Measurements from ENCODE around the gene SALL4. TPM values are rescaled to one million over a fixed set of nuclear protein-coding genes. Genes with fewer than 3 reads are reported as not detected.

The SALL4 gene
- total and polyA plus RNA-seq, 9 of the 15 experiments (the other 6 are each of a cell fraction or from before 2014, with no cell fraction given): 0.03 to 0.07 TPM; not detected in 7

DNA sequence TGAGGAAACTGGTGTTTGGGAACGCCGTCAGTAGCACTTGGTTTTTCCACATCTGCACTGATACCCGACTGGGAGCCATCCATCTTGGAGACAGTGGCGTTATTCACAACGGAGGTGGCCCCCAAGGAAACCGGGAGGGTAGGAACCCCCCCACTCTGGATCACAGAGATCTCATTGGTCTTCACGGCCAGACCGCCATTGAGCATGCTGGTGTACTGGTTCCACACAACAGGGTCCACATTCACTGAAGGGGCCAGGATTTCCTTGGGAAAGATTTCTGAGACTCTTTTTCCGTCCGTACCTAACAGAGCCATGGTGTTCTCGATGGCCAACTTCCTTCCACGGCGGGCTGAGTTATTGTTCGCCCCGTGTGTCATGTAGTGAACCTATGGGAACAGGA, 18.0 kb downstream of the SALL4 start:
- no peak overlapping the region for H3K9ac ChIP-seq (ENCODE audit: insufficient read depth in 1 of 2, low read depth in 2 of 2, low read length in 2 of 2)
- FAIRE-seq (no peak), DNase-seq (ENCODE audit: extremely low read depth in 1 of 4, low spot score in 3 of 4) (no peak), ATAC-seq (no peak)
- no peak overlapping the region for H3K4me3 ChIP-seq
- TF ChIP-seq NCOA4 (IDR thresholded peaks at IDR 0.05; ENCODE audit: partially characterized antibody): no peak
- no peak for TF ChIP-seq ZFP30 (CRISPR knock-in tag; IDR thresholded peaks at IDR 0.05; ENCODE audit: borderline replicate concordance)
- TF ChIP-seq SMAD2 (IDR thresholded peaks at IDR 0.05; ENCODE audit: low read depth, low read length): no peak
- no peak for TF ChIP-seq CHD4 (IDR thresholded peaks at IDR 0.05; ENCODE audit: insufficient read depth, insufficient replicate concordance, low read depth, low read length, poor library complexity, severe bottlenecking)
- no peak for TF ChIP-seq SMAD3 (CRISPR knock-in tag; conservative IDR thresholded peaks at IDR 0.05)
- TF ChIP-seq SIRT6 (IDR thresholded peaks at IDR 0.05; ENCODE audit: low read depth, low read length): no peak
- TF ChIP-seq ZKSCAN8 (CRISPR knock-in tag; IDR thresholded peaks at IDR 0.05): no peak
- no peak for TF ChIP-seq ZNF134 (CRISPR knock-in tag; conservative IDR thresholded peaks at IDR 0.05)
- no peak for TF ChIP-seq RFX5 (IDR thresholded peaks at IDR 0.05; ENCODE audit: low read depth, low read length)
- TF ChIP-seq KDM4B (IDR thresholded peaks at IDR 0.05; ENCODE audit: borderline replicate concordance in 2 of 2, low read depth in 1 of 2): no peak
- no peak for TF ChIP-seq ZNF644 (tag; IDR thresholded peaks at IDR 0.05; ENCODE audit: low read depth)
- intact Hi-C loops (cut with micrococcal nuclease): no loop called here
- H3K9me3 ChIP-seq (replicated peaks; ENCODE audit: control insufficient read depth, insufficient read depth, low read depth, low read length): no peaks in the 10 kb centered on the region
- ChIA-PET POLR2A (no interaction called here), CTCF (ENCODE audit: low intra/inter-chr PET ratio) (no interaction called here)
- no peaks in the 10 kb centered on the region for H3K36me3 ChIP-seq (ENCODE audit: control insufficient read depth, insufficient read depth, low read length)
- no peaks in the 10 kb centered on the region for H4K20me1 ChIP-seq (replicated peaks; ENCODE audit: control insufficient read depth, insufficient read depth, low read length)
- BruUV-seq (replicated peaks): no TSS peak
- H3K27ac ChIP-seq (ENCODE audit: extremely low read depth, low read depth, low read length): no peak overlapping the region
- no peak overlapping the region for H3K4me2 ChIP-seq (ENCODE audit: insufficient read depth, low read length)
- no peaks in the 10 kb centered on the region for H3K9me1 ChIP-seq (ENCODE audit: control insufficient read depth, insufficient read depth, low read length)
- under 1% methylated on average over 15 of the region's 15 CpGs for WGBS (ENCODE audit: insufficient coverage, low coverage, missing lambda C conversion rate)
- no peaks in the 10 kb centered on the region for H3K4me1 ChIP-seq (replicated peaks in 1 of 2; ENCODE audit: control insufficient read depth in 2 of 2, insufficient read depth in 2 of 2, low read length in 2 of 2)
- H2AFZ ChIP-seq (ENCODE audit: low read depth, low read length): no peak overlapping the region
- in situ Hi-C loops (cut with MboI): no loop called here
- H3K27me3 ChIP-seq (ENCODE audit: control insufficient read depth in 2 of 2, insufficient read depth in 2 of 2, low read length in 2 of 2): peaks cover 13 to 35% of the 10 kb centered on the region in 2 experiments; a peak in 4 of 5 replicates
- H3K79me2 ChIP-seq (ENCODE audit: control insufficient read depth, insufficient read depth, low read length): no peaks in the 10 kb centered on the region

All from K562 (cell line).